Measurements from ENCODE around the gene BCL7A.

- TF ChIP-seq PATZ1 (CRISPR knock-in tag; IDR thresholded peaks at IDR 0.05; ENCODE audit: borderline replicate concordance) (no peak), ZFP30 (CRISPR knock-in tag; IDR thresholded peaks at IDR 0.05) (no peak), PPARA (CRISPR knock-in tag; IDR thresholded peaks at IDR 0.05; ENCODE audit: borderline replicate concordance) (no peak)
- TF ChIP-seq, protein P1, sequence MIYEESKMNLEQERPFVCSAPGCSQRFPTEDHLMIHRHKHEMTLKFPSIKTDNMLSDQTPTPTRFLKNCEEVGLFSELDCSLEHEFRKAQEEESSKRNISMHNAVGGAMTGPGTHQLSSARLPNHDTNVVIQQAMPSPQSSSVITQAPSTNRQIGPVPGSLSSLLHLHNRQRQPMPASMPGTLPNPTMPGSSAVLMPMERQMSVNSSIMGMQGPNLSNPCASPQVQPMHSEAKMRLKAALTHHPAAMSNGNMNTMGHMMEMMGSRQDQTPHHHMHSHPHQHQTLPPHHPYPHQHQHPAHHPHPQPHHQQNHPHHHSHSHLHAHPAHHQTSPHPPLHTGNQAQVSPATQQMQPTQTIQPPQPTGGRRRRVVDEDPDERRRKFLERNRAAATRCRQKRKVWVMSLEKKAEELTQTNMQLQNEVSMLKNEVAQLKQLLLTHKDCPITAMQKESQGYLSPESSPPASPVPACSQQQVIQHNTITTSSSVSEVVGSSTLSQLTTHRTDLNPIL (CRISPR knock-in tag; IDR thresholded peaks at IDR 0.05; ENCODE audit: low read depth), result no peak
Observed at GRCh38 chr12:122048151-122048550, 26.5 kb downstream of the BCL7A start.
